ENCODE results near the gene GRHL3.

GRCh38 chr1:24275104-24275410, 44.1 kb upstream of the GRHL3 start:
- TF ChIP-seq CTCF (IDR thresholded peaks at IDR 0.05; ENCODE audit: extremely low read depth in 1 of 2, insufficient read depth in 1 of 2, low read depth in 1 of 2, low read length in 2 of 2) (no peak), POLR2AphosphoS5 (IDR thresholded peaks at IDR 0.05; ENCODE audit: insufficient read depth, low read depth, low read length) (no peak), EZH2 (IDR thresholded peaks at IDR 0.05; ENCODE audit: borderline replicate concordance, low read depth, low read length, severe bottlenecking) (no peak)
- TF ChIP-seq, protein P1, sequence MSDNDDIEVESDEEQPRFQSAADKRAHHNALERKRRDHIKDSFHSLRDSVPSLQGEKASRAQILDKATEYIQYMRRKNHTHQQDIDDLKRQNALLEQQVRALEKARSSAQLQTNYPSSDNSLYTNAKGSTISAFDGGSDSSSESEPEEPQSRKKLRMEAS (IDR thresholded peaks at IDR 0.05; ENCODE audit: insufficient read depth, insufficient read length): no peak
